ENCODE results near the gene AK5. TPM values are rescaled to one million over a fixed set of nuclear protein-coding genes. Genes with fewer than 3 reads are reported as not detected.

Gene AK5
- total RNA-seq, 4 donors from 2014 or later = not detected

GRCh38 chr1:77388661-77389060 lies 106.8 kb downstream of the AK5 start:
- H3K36me3 ChIP-seq = no peaks in the 10 kb centered on the region
- H3K9me3 ChIP-seq = no peaks in the 10 kb centered on the region
- intact Hi-C loops (cut with DNase I) = no loop called here
- H3K27ac ChIP-seq = no peak overlapping the region
- 49 to 68% methylated on average over 3 of the region's 3 CpGs for WGBS, 2 donors
- no peak for DNase-seq
- H3K27me3 ChIP-seq = no peaks in the 10 kb centered on the region
- no peak for TF ChIP-seq POLR2A (IDR thresholded peaks at IDR 0.05)
- TF ChIP-seq CTCF (IDR thresholded peaks at IDR 0.05) = no peak
- no peak overlapping the region for H3K4me3 ChIP-seq
- H3K4me1 ChIP-seq = no peaks in the 10 kb centered on the region

GRCh38 chr1:77392486-77392885 lies 110.7 kb downstream of the AK5 start:
- WGBS, 2 donors = 81 to 84% methylated on average over 4 of the region's 4 CpGs
- Histone ChIP-seq H3K4me3 (no peak overlapping the region), H3K4me1 (no peaks in the 10 kb centered on the region), H3K36me3 (no peaks in the 10 kb centered on the region), H3K27ac (no peak overlapping the region), H3K27me3 (no peaks in the 10 kb centered on the region), H3K9me3 (no peaks in the 10 kb centered on the region)
- no peak for DNase-seq
- intact Hi-C loops (cut with DNase I) = no loop called here
- TF ChIP-seq CTCF (IDR thresholded peaks at IDR 0.05) (no peak), POLR2A (IDR thresholded peaks at IDR 0.05) (no peak)

- WGBS, 2 donors = 49 to 60% methylated on average over 2 of the region's 2 CpGs
- no peak overlapping the region for H3K27ac ChIP-seq
Observed at GRCh38 chr1:77394166-77394565, 112.3 kb downstream of the AK5 start.

GRCh38 chr1:77395051-77395450 lies 113.2 kb downstream of the AK5 start:
- no peaks in the 10 kb centered on the region for H3K9me3 ChIP-seq
- H3K27me3 ChIP-seq = no peaks in the 10 kb centered on the region
- H3K4me3 ChIP-seq = no peak overlapping the region
- TF ChIP-seq POLR2A (IDR thresholded peaks at IDR 0.05) = no peak
- TF ChIP-seq CTCF (IDR thresholded peaks at IDR 0.05) = no peak
- intact Hi-C loops (cut with DNase I) = no loop called here
- no peaks in the 10 kb centered on the region for H3K36me3 ChIP-seq
- no peak for DNase-seq
- H3K27ac ChIP-seq = no peak overlapping the region
- H3K4me1 ChIP-seq = no peaks in the 10 kb centered on the region

More at GRCh38 chr1:77394166-77394565, 112.3 kb downstream of the AK5 start:
- Histone ChIP-seq H3K4me3 (no peak overlapping the region), H3K36me3 (no peaks in the 10 kb centered on the region), H3K4me1 (no peaks in the 10 kb centered on the region), H3K27me3 (no peaks in the 10 kb centered on the region), H3K9me3 (no peaks in the 10 kb centered on the region)
- TF ChIP-seq POLR2A (IDR thresholded peaks at IDR 0.05) = no peak
- DNase-seq = no peak
- intact Hi-C loops (cut with DNase I) = no loop called here

- H3K9me3 ChIP-seq = no peaks in the 10 kb centered on the region
- H3K36me3 ChIP-seq = no peaks in the 10 kb centered on the region
- H3K27ac ChIP-seq = no peak overlapping the region
- 43 to 55% methylated on average over 3 of the region's 3 CpGs for WGBS, 2 donors
- no peak for DNase-seq
- no peaks in the 10 kb centered on the region for H3K27me3 ChIP-seq
- intact Hi-C loops (cut with DNase I) = no loop called here
- TF ChIP-seq POLR2A (IDR thresholded peaks at IDR 0.05) = no peak
- no peak for TF ChIP-seq CTCF (IDR thresholded peaks at IDR 0.05)
- no peak overlapping the region for H3K4me3 ChIP-seq
- H3K4me1 ChIP-seq = no peaks in the 10 kb centered on the region
Observed at GRCh38 chr1:77398152-77398551, 116.3 kb downstream of the AK5 start.
